AG04450 (cell line): ENCODE results near the gene MED14. TPM values are rescaled to one million over a fixed set of nuclear protein-coding genes. Genes with fewer than 3 reads are reported as not detected.

Experiments
- CTCF ChIA-PET: fragments of 300-600, 350-600 bp; formaldehyde crosslinking; extraction: SDS; loops from one replicate; lab custom pipeline; 2022; ENCODE audit warnings: antibody characterized with exemption, inconsistent platforms; lab: Charles Lee
- POLR2A ChIA-PET: fragments of 350-600 bp; formaldehyde crosslinking; extraction: SDS; loops from one replicate; lab custom pipeline; 2021; ENCODE audit warnings: antibody characterized with exemption, inconsistent platforms; lab: Yijun Ruan, JAX
- DNase-seq: peaks from one replicate; pipeline ENCODE4 v3.0.0-alpha.2; 2011; ENCODE audit warnings: low read depth, low spot score
- H3K27ac ChIP-seq: one replicate; pipeline ENCODE4 v1.5.1; 2012; ENCODE audit warnings: low read depth, low read length, control low read depth
- H3K27me3 ChIP-seq: one replicate; pipeline ENCODE4 v1.6.0; 2012; ENCODE audit warnings: low read length; ENCODE audit not compliant: control insufficient read depth, insufficient read depth
- H3K4me3 ChIP-seq: 2 replicates; pipeline ENCODE4 v1.5.1; 2011; ENCODE audit warnings: mild to moderate bottlenecking, low read depth, low read length, control low read depth
- H3K9me3 ChIP-seq: 2 replicates; pipeline ENCODE4 v1.5.1; 2012; ENCODE audit warnings: low read length; ENCODE audit not compliant: control insufficient read depth, insufficient read depth
- CTCF ChIP-seq: IDR thresholded peaks from 2 replicates; pipeline ENCODE4 v1.5.1; 2011; ENCODE audit warnings: low read depth, low read length, control low read depth, inconsistent platforms
- polyA plus RNA-seq: library from polyadenylated mRNA; depleted of rRNA; stranded (reverse); fragments of >200 nt; gene quantifications from 2 replicates; pipeline ENCODE4 v1.2.3, GENCODE V29; 2011

The MED14 gene
- polyA plus RNA-seq, 1 experiment = 52.8 TPM

- ChIA-PET POLR2A (interaction anchor here (1.2 kb wide), 1 partner anchor 437 kb away, joined by 3 read pairs; the partner anchor contains the start of gene USP9X), CTCF (interaction anchor here (0.9 to 1.6 kb wide), 3 partner anchors 104 to 468 kb away, joined by 3 to 8 read pairs (median 4); no protein-coding TSS in a partner anchor)
- peak; percentile 54 for DNase-seq
- H3K27me3 ChIP-seq = no peaks in the 10 kb centered on the region
- no peak for TF ChIP-seq CTCF
- no peaks in the 10 kb centered on the region for H3K9me3 ChIP-seq
- H3K27ac ChIP-seq = peak within 1 kb of the TSS; percentile 77
- peak within 1 kb of the TSS; percentile 69 for H3K4me3 ChIP-seq
Measured at GRCh38 chrX:40647307-40648197, 87.8 kb downstream of the MED14 start, which contains the start of gene CXorf38. CXorf38 (minus strand) TSS chrX:40647561; CDS start chrX:40647520, 41 bp downstream.

- Histone ChIP-seq H3K4me3 (peak overlapping the region; percentile 69), H3K27ac (peak overlapping the region; percentile 31), H3K27me3 (no peaks in the 10 kb centered on the region), H3K9me3 (no peaks in the 10 kb centered on the region)
- DNase-seq = no peak
- TF ChIP-seq CTCF = no peak
- ChIA-PET CTCF (interaction anchor here (1.0 to 1.6 kb wide), 2 partner anchors 103 to 468 kb away, joined by 3 to 8 read pairs; no protein-coding TSS in a partner anchor), POLR2A (interaction anchor here (1.2 kb wide), 1 partner anchor 438 kb away, joined by 3 read pairs; the partner anchor contains the start of gene USP9X)
Measured at GRCh38 chrX:40646489-40647306, 88.6 kb downstream of the MED14 start.

GRCh38 chrX:40644821-40645358, 90.5 kb downstream of the MED14 start:
- Histone ChIP-seq H3K9me3 (no peaks in the 10 kb centered on the region), H3K27me3 (no peaks in the 10 kb centered on the region), H3K4me3 (peak overlapping the region; percentile 54), H3K27ac (peak overlapping the region; percentile 61)
- POLR2A ChIA-PET = no interaction called here
- no peak for DNase-seq
- CTCF ChIA-PET = interaction anchor here (2.7 kb wide), 1 partner anchor 101 kb away, joined by 10 read pairs; no protein-coding TSS in a partner anchor
- no peak for TF ChIP-seq CTCF

GRCh38 chrX:40644176-40644575, 91.2 kb downstream of the MED14 start:
- Histone ChIP-seq H3K4me3 (peak overlapping the region; percentile 54; the same call in 1 of the 2 replicates), H3K27me3 (no peaks in the 10 kb centered on the region), H3K27ac (no peak overlapping the region), H3K9me3 (no peaks in the 10 kb centered on the region)
- no peak for TF ChIP-seq CTCF
- POLR2A ChIA-PET = no interaction called here
- no peak for DNase-seq
- CTCF ChIA-PET = interaction anchor here (2.7 kb wide), 1 partner anchor 100 kb away, joined by 10 read pairs; no protein-coding TSS in a partner anchor
